ENCODE data around the gene PSMD8.
"Not testable (repeated sequence)": the region's sequence is repeated elsewhere in the genome, so short reads cannot be mapped to it uniquely, and the experiment has no call there.

The PSMD8 gene

DNA sequence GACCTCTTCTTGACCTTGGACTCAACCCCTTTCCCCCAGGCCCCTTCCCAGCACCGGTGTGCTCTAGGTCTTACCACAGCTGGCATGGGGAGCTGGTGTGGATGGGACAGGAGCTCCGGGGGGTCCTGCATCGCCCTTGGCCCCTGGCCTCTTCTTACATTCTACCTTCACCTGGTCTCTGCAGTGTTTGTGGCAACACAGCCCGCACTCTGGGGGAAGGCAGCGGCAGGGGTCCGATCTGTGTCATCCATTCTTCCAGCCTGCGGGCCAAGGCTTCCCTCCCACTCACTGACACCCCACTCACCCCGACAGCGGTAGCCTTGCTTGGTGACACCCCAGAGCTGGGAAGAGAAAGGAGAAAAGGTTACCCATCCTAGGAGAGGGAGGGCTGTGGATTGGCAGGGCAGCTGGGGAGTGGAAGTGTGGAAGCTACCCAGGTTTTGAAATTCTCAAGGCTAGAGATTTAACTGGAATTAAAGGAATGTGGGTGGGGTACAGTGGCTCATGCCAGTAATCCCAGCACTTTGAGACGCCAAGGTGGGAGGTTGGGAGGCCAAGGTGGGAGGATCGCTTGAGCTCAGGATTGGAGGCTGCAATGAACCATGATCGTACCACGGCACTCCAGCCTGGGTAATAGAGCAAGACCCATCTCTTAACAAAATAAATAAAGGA, 36.8 kb downstream of the PSMD8 start:
- no peak for DNase-seq (ENCODE audit: low read depth in 2 of 2)

- not testable (repeated sequence) for DNase-seq (ENCODE audit: low read depth in 2 of 2)
Measured at GRCh38 chr19:38411898-38412297, 37.5 kb downstream of the PSMD8 start.

DNA sequence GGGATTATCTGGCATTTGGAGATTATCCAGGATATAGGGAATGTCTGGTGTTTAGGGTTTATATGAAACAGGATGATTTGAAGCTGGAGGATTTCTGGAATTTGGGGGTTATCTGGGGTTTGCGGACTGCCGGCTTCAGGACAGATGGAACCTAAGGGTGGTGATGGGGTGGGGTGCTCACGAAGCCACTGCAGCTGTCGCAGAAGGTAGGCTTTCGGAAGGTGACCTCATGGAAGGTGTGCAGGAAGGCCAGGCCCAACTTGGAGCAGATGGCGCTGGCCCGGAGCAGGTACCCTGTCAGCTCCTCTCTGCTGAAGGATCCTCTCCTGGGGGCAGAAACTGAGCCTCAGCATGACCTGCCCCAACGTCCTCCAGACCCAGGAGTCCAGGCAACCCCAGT, 38.1 kb downstream of the PSMD8 start:
- DNase-seq (ENCODE audit: low read depth in 2 of 2) = no peak

DNA sequence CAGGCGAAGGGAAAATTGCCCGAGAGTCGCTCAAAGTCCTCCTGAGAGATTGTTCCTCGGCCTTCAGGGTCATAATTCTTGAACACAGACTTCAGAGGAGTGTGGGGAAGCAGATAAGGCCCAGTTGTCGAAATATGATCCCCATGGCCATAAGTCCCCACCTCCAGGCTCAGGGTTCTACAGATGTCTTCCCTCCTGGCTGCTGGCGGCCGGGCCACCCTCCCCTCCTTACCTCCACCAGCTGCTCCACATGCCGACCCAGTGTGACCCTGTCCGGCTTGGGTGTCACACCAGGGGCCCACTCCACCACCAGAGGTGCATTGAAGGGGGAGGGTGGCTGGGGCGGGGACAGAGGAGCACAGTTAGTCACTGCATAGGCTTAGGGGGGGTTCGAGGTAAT, 38.6 kb downstream of the PSMD8 start:
- no peak for DNase-seq (ENCODE audit: low read depth in 2 of 2)

DNA sequence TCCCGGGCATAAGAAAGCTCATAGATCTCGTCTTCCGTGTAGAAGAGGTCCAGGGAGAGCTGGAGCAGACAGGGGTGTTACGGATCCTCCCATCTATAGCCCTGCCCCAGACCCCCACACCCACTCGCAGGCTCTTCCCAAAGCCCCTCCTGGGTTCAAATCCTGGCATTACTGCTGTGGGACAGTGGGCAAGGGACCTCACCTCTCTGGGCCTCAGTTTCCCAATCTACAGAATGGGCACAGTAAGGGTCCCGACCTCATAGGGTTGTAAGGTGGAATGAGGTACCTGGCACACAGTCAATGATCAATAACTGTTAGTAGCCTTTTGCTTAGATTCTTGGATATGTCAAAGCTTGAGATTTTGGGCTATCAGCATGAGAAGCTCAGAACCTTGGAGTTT, 39.0 kb downstream of the PSMD8 start:
- no peak for DNase-seq (ENCODE audit: low read depth in 2 of 2)

GRCh38 chr19:38417146-38417543, 42.8 kb downstream of the PSMD8 start:
- DNase-seq (ENCODE audit: low read depth in 2 of 2) = no peak

DNA sequence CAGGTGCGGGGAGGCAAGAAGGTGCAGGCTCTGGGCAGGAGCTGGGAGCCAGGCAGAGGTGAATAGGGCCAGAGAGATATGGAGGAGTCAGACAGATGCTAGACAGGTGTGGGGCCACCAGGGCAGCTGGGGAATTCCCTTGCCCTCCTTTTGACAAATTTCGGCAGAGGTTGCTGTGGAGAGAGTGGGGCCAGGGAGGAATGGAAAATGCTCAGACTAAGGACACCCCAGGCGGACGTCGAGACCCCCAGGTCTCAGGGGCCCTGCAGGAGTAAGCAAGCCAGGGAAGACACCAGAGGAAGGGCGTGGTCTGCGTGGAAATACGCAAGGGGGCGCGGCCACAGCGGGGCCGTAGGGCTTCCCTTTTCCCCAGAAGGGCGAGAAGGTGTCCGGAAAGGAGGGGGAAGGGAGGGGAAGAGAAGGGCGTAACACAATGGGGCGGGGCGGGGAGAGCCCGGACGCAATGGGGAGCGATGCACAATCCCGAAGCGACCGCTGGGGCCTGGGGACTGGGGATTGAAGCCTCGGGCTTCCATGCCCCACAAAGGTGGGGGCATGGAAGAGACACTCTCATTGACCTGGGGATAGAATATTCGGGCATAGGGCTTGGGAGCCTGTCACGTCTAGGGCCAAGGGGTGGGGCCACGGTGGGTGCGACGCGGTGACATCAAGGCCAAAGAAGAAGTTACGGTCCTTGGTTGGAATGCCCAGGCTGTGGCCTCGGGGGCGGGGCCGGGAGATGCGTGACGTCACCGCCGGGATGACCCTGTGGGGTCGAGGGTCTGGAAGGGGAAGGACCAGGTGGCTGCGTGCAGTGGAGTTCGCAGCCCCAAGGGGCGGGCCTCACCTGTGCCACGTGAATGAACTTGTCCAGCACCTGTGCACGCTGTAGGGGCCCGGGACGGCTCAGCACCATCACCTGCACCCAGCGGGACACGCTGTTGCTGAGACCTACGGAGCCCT, 43.5 kb downstream of the PSMD8 start:
- DNase-seq (ENCODE audit: low read depth in 2 of 2) = no peak

DNA sequence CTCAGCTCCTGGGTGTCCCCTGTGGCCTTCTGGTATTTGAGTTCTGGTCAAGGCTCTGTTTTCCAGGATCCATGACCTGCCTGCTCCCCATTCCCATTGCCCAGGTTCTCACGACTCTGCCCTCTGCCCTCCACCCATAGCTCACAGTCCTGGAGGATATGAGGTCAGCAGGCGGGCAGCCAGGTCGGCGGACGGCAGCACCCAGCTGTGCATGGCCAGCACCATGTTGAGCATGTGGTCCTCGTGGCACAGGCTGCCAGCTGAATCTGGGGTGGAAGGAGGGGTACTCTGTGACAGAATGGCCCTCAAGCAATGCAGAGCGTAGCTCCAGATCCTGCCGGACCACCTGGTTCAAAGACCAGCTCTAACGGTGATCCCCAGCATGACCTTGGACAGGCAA, 46.6 kb downstream of the PSMD8 start:
- DNase-seq (ENCODE audit: low read depth in 2 of 2) = no peak

DNA sequence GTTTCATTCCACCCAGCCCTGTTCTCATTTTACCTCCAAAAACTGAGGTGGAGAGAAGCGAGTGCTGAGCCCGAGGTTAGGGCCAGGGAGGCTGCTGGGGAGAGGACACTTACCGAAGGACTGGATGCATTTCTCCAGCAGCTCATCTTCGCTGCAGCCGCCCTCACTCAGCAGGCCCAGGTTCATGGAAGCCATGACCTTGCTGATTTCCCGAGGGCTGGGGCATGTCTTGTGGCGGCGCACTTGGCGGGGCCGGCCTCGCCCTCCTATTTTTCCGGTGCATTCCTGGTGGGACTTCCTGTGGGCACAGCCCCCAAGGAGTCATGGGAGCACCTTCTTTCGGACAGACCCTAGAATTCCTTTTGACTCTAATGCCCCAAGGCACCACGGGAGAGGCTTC, 47.5 kb downstream of the PSMD8 start:
- no peak for DNase-seq (ENCODE audit: low read depth in 2 of 2)

GRCh38 chr19:38422438-38422837, 48.1 kb downstream of the PSMD8 start:
- no peak for DNase-seq (ENCODE audit: low read depth in 2 of 2)

DNA sequence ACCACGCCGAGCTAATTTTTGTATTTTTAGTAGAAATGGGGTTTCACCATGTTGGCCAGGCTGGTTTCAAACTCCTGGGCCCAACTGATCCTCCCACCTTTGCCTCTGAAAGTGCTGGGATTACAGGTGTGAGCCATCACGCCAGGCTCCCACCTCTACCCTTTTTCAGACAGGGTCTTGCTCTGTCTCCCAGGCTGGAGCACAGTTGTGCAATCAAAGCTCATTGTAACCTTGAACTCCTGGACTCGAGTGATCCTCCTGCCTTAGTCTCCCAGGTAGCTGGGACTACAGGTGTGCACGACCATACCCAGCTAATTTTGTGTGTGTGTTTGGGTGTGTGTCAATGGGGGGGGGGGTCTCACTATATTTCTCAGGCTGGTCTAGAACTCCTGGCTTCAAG, 49.9 kb downstream of the PSMD8 start:
- DNase-seq (ENCODE audit: low read depth in 2 of 2) = no peak

GRCh38 chr19:38425222-38425809, 50.9 kb downstream of the PSMD8 start:
- DNase-seq (ENCODE audit: low read depth in 2 of 2) = no peak

DNA sequence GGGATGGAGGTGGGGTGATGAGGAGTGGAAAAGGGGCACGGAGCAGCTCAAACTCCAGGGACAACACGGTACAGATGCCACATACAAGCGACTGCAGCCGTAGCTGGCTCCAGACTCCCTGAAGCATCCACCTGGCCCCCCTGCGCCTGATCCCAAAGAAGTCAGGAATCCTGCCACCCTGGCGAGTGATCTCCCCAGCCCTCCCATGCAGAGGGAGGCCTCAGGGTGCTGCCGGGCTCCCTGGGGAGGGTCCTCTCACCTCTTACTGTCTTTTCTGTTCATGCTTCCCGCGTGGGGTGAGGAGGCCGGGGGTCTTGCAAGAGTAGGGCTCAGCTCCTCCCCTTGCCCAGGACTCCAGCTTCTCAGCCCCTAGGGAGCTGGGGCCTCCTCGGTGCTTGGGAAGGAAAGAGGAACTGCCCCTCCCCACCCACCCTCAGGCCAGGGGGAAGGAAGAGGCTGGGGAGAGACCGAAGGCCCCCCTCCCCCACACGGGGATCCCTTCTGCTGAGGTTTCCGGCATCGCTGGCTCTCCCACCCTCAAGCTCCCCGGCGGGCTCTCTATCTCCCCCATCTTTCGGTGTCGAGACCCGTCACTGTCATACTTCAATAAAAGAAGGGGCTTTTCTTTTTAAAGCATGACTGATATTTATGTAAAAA, 51.6 kb downstream of the PSMD8 start, which contains the start of gene RASGRP4:
Gene RASGRP4 (minus strand): TSS at position 410 of the 657 bp plus-strand sequence. CDS start 128 bp downstream, at position 282.
- no peak for DNase-seq (ENCODE audit: low read depth in 2 of 2)

DNA sequence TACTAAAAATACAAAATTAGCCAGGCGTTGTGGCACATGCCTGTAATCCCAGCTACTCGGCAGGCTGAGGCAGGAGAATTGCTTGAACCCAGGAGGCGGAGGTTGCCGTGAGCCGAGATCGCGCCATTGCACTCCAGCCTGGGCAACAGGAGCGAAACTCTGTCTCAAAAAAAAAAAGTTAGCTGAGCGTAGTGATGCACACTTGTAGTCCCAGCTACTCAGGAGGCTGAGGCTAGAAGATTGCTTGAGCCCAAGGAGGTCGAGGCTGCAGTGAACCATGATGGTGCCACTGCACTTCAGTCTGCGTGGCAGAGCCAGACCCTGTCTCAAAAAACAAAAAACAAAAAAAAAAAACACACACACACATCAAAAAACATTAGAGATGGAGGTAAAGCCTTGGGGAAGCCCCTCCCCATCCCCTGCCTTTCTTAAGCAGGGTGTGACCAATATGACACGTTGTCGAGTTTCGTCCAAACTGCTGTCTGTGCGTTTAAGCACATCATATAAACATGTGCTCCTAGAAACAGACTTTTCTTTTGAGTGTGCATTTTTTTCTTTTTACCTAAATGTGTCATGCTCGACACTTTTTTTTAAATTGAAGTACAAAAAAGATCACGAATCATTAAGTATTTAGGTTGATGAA, 52.8 kb downstream of the PSMD8 start:
- DNase-seq (ENCODE audit: low read depth in 2 of 2) = not testable (repeated sequence)

DNA sequence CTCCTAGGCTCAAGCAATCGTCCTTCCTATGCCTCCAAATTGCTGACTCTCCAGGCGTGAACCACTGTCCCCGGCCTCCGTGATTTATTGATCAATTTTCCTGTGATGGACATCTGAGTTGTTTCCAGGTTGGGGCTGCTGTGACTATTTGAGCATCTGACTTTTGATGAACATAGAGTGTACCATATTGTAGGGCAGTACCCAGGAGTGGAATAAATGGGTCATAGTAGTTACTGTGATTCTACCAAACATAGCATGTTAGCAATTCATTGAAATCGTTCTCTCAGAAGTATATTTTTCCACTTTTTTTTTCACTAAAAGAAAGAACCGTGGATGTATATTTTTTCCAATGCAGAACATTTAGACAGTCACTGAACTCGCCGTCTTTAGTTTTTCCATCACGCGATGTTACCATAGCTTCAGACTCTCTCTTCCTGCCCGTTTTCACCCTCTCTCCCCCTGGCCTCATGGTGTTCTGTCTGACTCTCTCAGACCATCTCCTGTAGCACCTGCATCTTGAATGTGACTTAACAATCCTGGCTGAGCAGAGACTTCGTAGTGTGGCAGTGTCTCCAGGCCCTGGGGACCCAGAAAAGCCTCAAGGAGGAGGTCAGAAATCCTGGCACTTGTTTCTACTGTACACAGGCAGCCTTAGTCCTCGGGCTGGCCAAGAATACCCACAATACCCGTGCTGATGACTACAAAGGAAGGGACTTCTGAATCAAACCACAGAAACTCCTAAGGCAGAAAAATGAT, 54.9 kb downstream of the PSMD8 start:
- no peak for DNase-seq (ENCODE audit: low read depth in 2 of 2)

DNA sequence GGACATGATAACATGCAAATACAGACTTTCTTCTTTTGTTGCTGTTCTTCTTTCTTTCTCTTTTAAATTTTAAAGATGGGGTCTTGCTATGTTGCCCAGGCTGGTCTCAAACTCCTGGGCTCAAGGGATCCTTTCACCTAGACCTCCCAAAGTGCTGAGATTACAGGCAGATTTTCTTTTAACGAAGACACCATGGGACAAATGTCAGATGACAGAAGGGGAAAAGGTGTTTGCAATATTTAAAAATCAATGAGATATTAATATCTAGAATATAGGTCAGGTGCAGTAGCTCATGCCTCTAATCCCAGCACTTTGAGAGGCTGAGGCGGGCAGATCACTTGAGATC, 55.4 kb downstream of the PSMD8 start:
- no peak for DNase-seq (ENCODE audit: low read depth in 2 of 2)

- no peak for DNase-seq (ENCODE audit: low read depth in 2 of 2)
Measured at GRCh38 chr19:38430931-38431330, 56.6 kb downstream of the PSMD8 start.

DNA sequence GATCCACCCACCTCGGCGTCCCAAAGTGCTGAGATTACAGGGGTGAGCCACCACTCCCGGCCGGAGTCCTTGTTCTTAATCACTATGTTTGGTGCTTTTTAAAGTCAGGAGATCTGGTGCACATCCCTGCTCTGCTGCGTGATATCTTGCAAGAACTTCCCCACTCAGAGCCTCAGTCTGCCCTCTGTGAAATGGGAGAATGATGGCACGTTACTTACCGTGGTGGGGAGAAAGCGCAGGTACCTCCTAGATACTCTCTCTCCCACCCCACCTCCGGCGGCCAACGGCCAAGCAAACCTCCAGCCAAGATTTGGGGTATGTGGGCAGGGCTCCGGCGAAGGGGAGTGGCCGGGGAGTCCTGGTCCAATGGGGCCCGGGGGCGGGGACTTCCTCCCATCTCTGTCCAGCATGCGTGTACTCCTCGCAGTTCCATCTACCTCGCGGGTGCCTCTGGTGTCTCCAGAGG, 58.9 kb downstream of the PSMD8 start, which contains the start of gene RYR1:
Gene RYR1 (plus strand): TSS at position 424 of the 466 bp plus-strand sequence. CDS start 139 bp downstream, outside the sequence.
- no peak for DNase-seq (ENCODE audit: low read depth in 2 of 2)

Measured in stimulated activated CD8-positive, alpha-beta memory T cell treated with anti-CD3 and anti-CD28 coated beads, Interleukin-2, amount 100 ng/mL, for 1 hour (primary cell).